ENCODE data around the gene GTF2IRD1.

DNA sequence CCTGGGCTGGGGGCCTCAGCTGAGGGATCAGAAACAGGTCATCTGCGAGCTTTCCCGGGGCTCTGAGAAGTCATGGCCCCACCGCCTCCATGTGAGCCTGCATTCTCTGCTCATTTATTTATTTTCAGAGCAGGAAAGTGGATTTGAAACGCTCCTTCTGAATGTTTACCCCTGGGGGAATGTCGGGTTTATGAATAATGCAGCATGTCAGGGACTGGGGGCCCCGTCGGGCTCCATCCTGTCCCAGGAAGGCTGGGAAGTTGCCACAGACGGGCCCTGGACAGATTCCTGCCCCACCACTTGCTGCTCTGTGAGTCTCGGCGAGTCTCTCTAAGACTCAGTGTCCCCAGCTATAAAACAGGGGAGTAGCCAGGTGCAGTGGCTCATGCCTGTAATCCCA, 11.9 kb upstream of the GTF2IRD1 start:
- TF ChIP-seq, protein P1, sequence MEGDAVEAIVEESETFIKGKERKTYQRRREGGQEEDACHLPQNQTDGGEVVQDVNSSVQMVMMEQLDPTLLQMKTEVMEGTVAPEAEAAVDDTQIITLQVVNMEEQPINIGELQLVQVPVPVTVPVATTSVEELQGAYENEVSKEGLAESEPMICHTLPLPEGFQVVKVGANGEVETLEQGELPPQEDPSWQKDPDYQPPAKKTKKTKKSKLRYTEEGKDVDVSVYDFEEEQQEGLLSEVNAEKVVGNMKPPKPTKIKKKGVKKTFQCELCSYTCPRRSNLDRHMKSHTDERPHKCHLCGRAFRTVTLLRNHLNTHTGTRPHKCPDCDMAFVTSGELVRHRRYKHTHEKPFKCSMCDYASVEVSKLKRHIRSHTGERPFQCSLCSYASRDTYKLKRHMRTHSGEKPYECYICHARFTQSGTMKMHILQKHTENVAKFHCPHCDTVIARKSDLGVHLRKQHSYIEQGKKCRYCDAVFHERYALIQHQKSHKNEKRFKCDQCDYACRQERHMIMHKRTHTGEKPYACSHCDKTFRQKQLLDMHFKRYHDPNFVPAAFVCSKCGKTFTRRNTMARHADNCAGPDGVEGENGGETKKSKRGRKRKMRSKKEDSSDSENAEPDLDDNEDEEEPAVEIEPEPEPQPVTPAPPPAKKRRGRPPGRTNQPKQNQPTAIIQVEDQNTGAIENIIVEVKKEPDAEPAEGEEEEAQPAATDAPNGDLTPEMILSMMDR (IDR thresholded peaks at IDR 0.05): no peak
- no peak for TF ChIP-seq EP300 (IDR thresholded peaks at IDR 0.05; ENCODE audit: borderline replicate concordance in 1 of 2, low read depth in 1 of 2, low read length in 1 of 2)
- TF ChIP-seq NFIC (IDR thresholded peaks at IDR 0.05; ENCODE audit: borderline replicate concordance): no peak
- TF ChIP-seq MXI1 (IDR thresholded peaks at IDR 0.05; ENCODE audit: low read depth, low read length): no peak
- no peak for TF ChIP-seq JUND (IDR thresholded peaks at IDR 0.05)
